Ramos (cell line): ENCODE results near the gene CSNK2A2.

ENCODE experiments used
- in situ Hi-C: fragments of 300-500 bp; cut with MboI; formaldehyde crosslinking; loops from one replicate; pipeline ENCODE4 v1.14.3; 2022; ENCODE audit warnings: low sequenced_read_pairs; ENCODE audit not compliant: unreplicated experiment

CSNK2A2 gene

GRCh38 chr16:58116081-58116480 is 81.8 kb downstream of the CSNK2A2 start:
- in situ Hi-C loops = no loop called here

- in situ Hi-C loops = no loop called here
Observed at GRCh38 chr16:58114827-58115825, 82.8 kb downstream of the CSNK2A2 start.

- in situ Hi-C loops = no loop called here
Observed at GRCh38 chr16:58111302-58111627, 86.6 kb downstream of the CSNK2A2 start.

GRCh38 chr16:58110571-58111301 is 87.2 kb downstream of the CSNK2A2 start:
- in situ Hi-C loops = no loop called here

GRCh38 chr16:58109881-58110280 is 88.0 kb downstream of the CSNK2A2 start:
- in situ Hi-C loops = no loop called here

GRCh38 chr16:58109330-58109729 is 88.6 kb downstream of the CSNK2A2 start:
- in situ Hi-C loops = no loop called here
